RWPE2 (cell line): ENCODE data around the gene SUMF1.

Experiments
- ATAC-seq: fragments of 200-7000 bp; cut with Tn5 transposase; 3 replicates; pipeline ENCODE4 v1.9.1; 2021; ENCODE audit warnings: low read depth
- DNase-seq: peaks from one replicate; pipeline ENCODE4 v3.0.0-alpha.2; 2020; ENCODE audit warnings: low spot score
- H3K27ac ChIP-seq: fragments of 450-650 bp; 2 replicates; pipeline ENCODE4 v1.5.1; 2017; ENCODE audit warnings: mild to moderate bottlenecking; ENCODE audit not compliant: poor library complexity, severe bottlenecking
- H3K27me3 ChIP-seq: fragments of 250-450 bp; sonication (Bioruptor Pico); 2 replicates; pipeline ENCODE4 v1.5.1; 2021; ENCODE audit warnings: mild to moderate bottlenecking, moderate library complexity; ENCODE audit not compliant: insufficient read depth, poor library complexity, severe bottlenecking
- H3K36me3 ChIP-seq: fragments of 250-450 bp; sonication (Bioruptor Pico); 2 replicates; pipeline ENCODE4 v1.5.1; 2020; ENCODE audit warnings: low read depth, mild to moderate bottlenecking, moderate library complexity
- H3K4me1 ChIP-seq: fragments of 250-450 bp; sonication (Bioruptor Pico); 2 replicates; pipeline ENCODE4 v1.5.1; 2021; ENCODE audit warnings: mild to moderate bottlenecking, moderate library complexity; ENCODE audit not compliant: insufficient read depth, poor library complexity, severe bottlenecking
- H3K4me3 ChIP-seq: fragments of 250-450 bp; sonication (Bioruptor Pico); 2 replicates; pipeline ENCODE4 v1.5.1; 2021; ENCODE audit warnings: mild to moderate bottlenecking, moderate library complexity; ENCODE audit not compliant: severe bottlenecking
- H3K9me3 ChIP-seq: fragments of 250-450 bp; sonication (Bioruptor Pico); 2 replicates; pipeline ENCODE4 v1.5.1; 2021; ENCODE audit warnings: mild to moderate bottlenecking, moderate library complexity; ENCODE audit not compliant: severe bottlenecking
- CTCF ChIP-seq: fragments of 450-650 bp; IDR thresholded peaks from one replicate; pipeline ENCODE4 v1.5.1; 2017; ENCODE audit warnings: mild to moderate bottlenecking, moderate library complexity; ENCODE audit not compliant: poor library complexity, severe bottlenecking

Gene SUMF1

GRCh38 chr3:4508048-4508981, 41.2 kb upstream of the SUMF1 start:
- Histone ChIP-seq H3K27me3 (no peaks in the 10 kb centered on the region), H3K27ac (no peak overlapping the region), H3K4me3 (no peak overlapping the region), H3K36me3 (no peaks in the 10 kb centered on the region), H3K4me1 (peaks cover 9% of the 10 kb centered on the region), H3K9me3 (no peaks in the 10 kb centered on the region)
- ATAC-seq (no peak), DNase-seq (no peak)
- TF ChIP-seq CTCF = no peak

GRCh38 chr3:4507024-4507596, 40.0 kb upstream of the SUMF1 start:
- H3K36me3 ChIP-seq = no peaks in the 10 kb centered on the region

GRCh38 chr3:4506559-4507023, 39.5 kb upstream of the SUMF1 start:
- no peak for TF ChIP-seq CTCF
- Histone ChIP-seq H3K4me1 (peaks cover 9% of the 10 kb centered on the region), H3K4me3 (no peak overlapping the region), H3K9me3 (no peaks in the 10 kb centered on the region), H3K36me3 (no peaks in the 10 kb centered on the region), H3K27me3 (no peaks in the 10 kb centered on the region), H3K27ac (no peak overlapping the region)
- no peak for ATAC-seq
- no peak for DNase-seq

More at GRCh38 chr3:4507024-4507596, 40.0 kb upstream of the SUMF1 start:
- DNase-seq = no peak
- no peak overlapping the region for H3K27ac ChIP-seq
- no peak for TF ChIP-seq CTCF
- no peak overlapping the region for H3K4me3 ChIP-seq
- no peak for ATAC-seq
- no peaks in the 10 kb centered on the region for H3K9me3 ChIP-seq
- no peaks in the 10 kb centered on the region for H3K27me3 ChIP-seq
- H3K4me1 ChIP-seq = peaks cover 9% of the 10 kb centered on the region

GRCh38 chr3:4505688-4506558, 38.9 kb upstream of the SUMF1 start:
- Histone ChIP-seq H3K9me3 (no peaks in the 10 kb centered on the region), H3K4me3 (no peak overlapping the region), H3K27ac (no peak overlapping the region)

More at GRCh38 chr3:4505688-4506558, 38.9 kb upstream of the SUMF1 start:
- no peak for ATAC-seq
- no peaks in the 10 kb centered on the region for H3K27me3 ChIP-seq
- H3K4me1 ChIP-seq = peaks cover 9% of the 10 kb centered on the region
- DNase-seq = no peak
- no peaks in the 10 kb centered on the region for H3K36me3 ChIP-seq
- TF ChIP-seq CTCF = no peak
